PFSK-1 (cell line): ENCODE results near the gene TRIM34.

Experiments
- POLR2AphosphoS5 ChIP-seq: IDR thresholded peaks from 2 replicates; pipeline ENCODE4 v1.6.1; 2012; ENCODE audit warnings: low read depth, mild to moderate bottlenecking, control low read depth, low read length, moderate library complexity
- TF ChIP-seq, protein P1 (sequence below), 2 experiments: IDR thresholded peaks; 2 replicates each; pipeline versions ENCODE4 v1.6.1 to v1.8.0; 2011 to 2012; ENCODE audit warnings: low read depth in 2 of 2, low read length in 2 of 2, control low read depth in 1 of 2, inconsistent platforms in 1 of 2, mild to moderate bottlenecking in 1 of 2, moderate library complexity in 1 of 2; ENCODE audit not compliant: insufficient read depth in 1 of 2

- TF ChIP-seq, protein P1, sequence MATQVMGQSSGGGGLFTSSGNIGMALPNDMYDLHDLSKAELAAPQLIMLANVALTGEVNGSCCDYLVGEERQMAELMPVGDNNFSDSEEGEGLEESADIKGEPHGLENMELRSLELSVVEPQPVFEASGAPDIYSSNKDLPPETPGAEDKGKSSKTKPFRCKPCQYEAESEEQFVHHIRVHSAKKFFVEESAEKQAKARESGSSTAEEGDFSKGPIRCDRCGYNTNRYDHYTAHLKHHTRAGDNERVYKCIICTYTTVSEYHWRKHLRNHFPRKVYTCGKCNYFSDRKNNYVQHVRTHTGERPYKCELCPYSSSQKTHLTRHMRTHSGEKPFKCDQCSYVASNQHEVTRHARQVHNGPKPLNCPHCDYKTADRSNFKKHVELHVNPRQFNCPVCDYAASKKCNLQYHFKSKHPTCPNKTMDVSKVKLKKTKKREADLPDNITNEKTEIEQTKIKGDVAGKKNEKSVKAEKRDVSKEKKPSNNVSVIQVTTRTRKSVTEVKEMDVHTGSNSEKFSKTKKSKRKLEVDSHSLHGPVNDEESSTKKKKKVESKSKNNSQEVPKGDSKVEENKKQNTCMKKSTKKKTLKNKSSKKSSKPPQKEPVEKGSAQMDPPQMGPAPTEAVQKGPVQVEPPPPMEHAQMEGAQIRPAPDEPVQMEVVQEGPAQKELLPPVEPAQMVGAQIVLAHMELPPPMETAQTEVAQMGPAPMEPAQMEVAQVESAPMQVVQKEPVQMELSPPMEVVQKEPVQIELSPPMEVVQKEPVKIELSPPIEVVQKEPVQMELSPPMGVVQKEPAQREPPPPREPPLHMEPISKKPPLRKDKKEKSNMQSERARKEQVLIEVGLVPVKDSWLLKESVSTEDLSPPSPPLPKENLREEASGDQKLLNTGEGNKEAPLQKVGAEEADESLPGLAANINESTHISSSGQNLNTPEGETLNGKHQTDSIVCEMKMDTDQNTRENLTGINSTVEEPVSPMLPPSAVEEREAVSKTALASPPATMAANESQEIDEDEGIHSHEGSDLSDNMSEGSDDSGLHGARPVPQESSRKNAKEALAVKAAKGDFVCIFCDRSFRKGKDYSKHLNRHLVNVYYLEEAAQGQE (IDR thresholded peaks at IDR 0.05; ENCODE audit: insufficient read depth in 1 of 2, low read depth in 2 of 2, low read length in 2 of 2) = no peak
- no peak for TF ChIP-seq POLR2AphosphoS5
Observed at GRCh38 chr11:5603326-5603725, 21.5 kb upstream of the TRIM34 start.
